Colonic mucosa (tissue), 4 donors: Measurements from ENCODE around the gene WLS. TPM values are rescaled to one million over a fixed set of nuclear protein-coding genes. Genes with fewer than 3 reads are reported as not detected.

ENCODE experiments used
- DNase-seq: peaks from one replicate; pipeline ENCODE4 v3.0.0-alpha.2; 2020
- H3K27ac ChIP-seq: fragments of 200-600 bp; one replicate; pipeline ENCODE4 v1.8.0; 2021
- H3K27me3 ChIP-seq: fragments of 200-600 bp; one replicate; pipeline ENCODE4 v1.8.0; 2021
- H3K36me3 ChIP-seq: fragments of 200-600 bp; one replicate; pipeline ENCODE4 v1.8.0; 2021
- H3K4me1 ChIP-seq: fragments of 200-600 bp; one replicate; pipeline ENCODE4 v1.8.0; 2021; ENCODE audit warnings: mild to moderate bottlenecking
- H3K4me3 ChIP-seq: fragments of 200-600 bp; one replicate; pipeline ENCODE4 v1.8.0; 2021
- H3K9ac ChIP-seq, 2 donors: one replicate each; pipeline ENCODE4 v1.7.0; 2013; ENCODE audit warnings: control low read depth in 2 of 2, low read depth in 2 of 2, low read length in 2 of 2
- H3K9me3 ChIP-seq: fragments of 200-600 bp; one replicate; pipeline ENCODE4 v1.8.0; 2021
- CTCF ChIP-seq: fragments of 200-600 bp; IDR thresholded peaks from one replicate; pipeline ENCODE4 v1.8.0; 2022; ENCODE audit warnings: antibody characterized with exemption, mild to moderate bottlenecking
- intact Hi-C: fragments of 100-400 bp; cut with DNase I; formaldehyde crosslinking; loops from one replicate; pipeline ENCODE4 v1.14.1; 2022
- total RNA-seq, 2 donors: library from RNA; stranded (reverse); fragmentation: NEBNext Ultra II Directional in 1 of 2; extraction: Animal tissue kit (Norgen Biotek cat#: 25700) in 1 of 2; gene quantifications; one replicate each; pipeline ENCODE4 v1.2.1, GENCODE V29; 2021
- donor health status: healthy.
- donor health status: DM: no; HTN: no; CAD: no.
- donor health status: DM: no; HTN: no; CAD: no.

WLS gene
- total RNA-seq, 2 donors from 2014 or later: 88.3 to 116 TPM

GRCh38 chr1:68128157-68128556, 104.2 kb downstream of the WLS start:
- no peak overlapping the region for H3K9ac ChIP-seq
- H3K9me3 ChIP-seq: no peaks in the 10 kb centered on the region
- no peaks in the 10 kb centered on the region for H3K27me3 ChIP-seq
- H3K4me1 ChIP-seq: no peaks in the 10 kb centered on the region
- DNase-seq: no peak
- H3K4me3 ChIP-seq: no peak overlapping the region
- H3K27ac ChIP-seq: no peak overlapping the region
- TF ChIP-seq CTCF: no peak
- intact Hi-C loops: no loop called here
- H3K36me3 ChIP-seq: no peaks in the 10 kb centered on the region

DNA sequence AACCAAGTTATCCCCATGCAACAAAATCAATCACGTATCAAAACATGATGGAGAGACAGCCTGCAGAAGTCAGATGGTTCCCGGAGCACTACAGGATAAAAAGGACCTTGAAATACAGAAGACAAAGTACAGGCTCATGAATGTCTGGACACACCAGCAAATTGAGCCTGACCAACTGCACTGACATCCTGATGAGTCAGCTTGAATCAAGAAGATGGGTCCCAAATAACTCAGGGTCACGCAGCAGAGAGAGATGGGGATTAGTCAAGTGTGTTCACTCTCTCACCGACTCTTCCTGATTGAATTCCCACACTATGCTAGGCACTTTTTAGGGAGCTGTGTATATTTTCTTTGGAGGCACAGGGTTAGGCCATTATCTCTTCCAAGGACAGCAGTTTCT, 110.8 kb downstream of the WLS start:
- DNase-seq: no peak
- Histone ChIP-seq H3K4me3 (no peak overlapping the region), H3K9me3 (no peaks in the 10 kb centered on the region), H3K4me1 (no peaks in the 10 kb centered on the region), H3K27ac (no peak overlapping the region), H3K27me3 (no peaks in the 10 kb centered on the region), H3K36me3 (no peaks in the 10 kb centered on the region), H3K9ac (no peak overlapping the region)
- intact Hi-C loops: no loop called here
- TF ChIP-seq CTCF: no peak

DNA sequence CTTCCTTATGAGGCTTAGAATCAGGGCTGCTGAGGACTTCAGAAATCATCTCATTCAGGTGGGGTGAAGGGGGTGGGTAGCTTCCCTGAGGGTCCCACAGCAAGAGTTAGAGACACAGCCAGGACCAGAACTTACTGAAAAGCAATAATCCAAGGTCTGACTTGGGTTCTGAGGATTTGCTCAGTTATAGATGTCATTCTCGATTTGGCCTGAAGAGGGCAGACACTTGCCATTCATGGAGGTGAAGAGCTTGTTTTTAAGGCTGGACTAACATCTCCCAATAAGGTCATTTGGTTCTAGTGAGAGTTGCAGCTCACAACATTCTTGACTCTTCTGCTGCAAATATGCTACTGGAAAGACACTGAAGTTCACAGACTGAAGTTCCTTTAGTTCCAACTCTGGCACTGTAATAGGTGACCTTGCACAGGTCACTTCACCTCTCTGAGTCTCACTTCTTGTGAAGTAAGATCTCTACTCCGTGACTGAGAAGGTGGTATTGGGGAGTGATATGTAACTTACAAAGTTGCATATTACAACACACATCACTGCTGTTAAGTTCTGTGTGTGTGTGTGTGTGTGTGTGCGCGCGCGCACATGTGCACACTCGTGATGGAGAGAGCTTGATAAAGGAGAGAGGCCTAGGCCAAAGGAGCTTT, 112.1 kb downstream of the WLS start:
- intact Hi-C loops: loop anchor here (1.0 kb wide), 1 partner anchor 201 kb away; no protein-coding TSS in a partner anchor
- Histone ChIP-seq H3K9ac (no peak overlapping the region), H3K4me3 (no peak overlapping the region), H3K27ac (no peak overlapping the region), H3K4me1 (no peaks in the 10 kb centered on the region), H3K9me3 (no peaks in the 10 kb centered on the region), H3K27me3 (no peaks in the 10 kb centered on the region), H3K36me3 (no peaks in the 10 kb centered on the region)
- peak; percentile 76 for DNase-seq
- TF ChIP-seq CTCF: peak; percentile 58

DNA sequence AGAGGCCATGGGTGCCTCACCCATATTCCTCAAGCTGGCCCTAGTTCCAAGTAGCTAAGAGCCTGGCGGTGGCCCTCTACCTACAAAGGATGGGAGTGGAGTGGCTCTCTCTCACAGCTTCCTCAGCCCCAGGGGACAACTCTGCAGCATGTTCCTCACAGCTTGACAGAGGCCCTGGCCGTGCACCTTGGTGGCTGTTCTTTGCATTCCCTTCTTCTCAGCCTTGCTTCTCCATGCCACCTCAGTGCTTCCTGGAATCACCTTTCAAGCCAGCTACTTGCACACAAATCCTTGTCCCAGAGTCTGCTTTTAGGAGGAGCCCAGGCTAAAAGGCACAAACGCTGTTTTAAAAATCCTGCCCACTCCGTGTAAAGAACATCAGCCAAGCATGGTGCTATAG, 112.9 kb downstream of the WLS start:
- H3K4me1 ChIP-seq: no peaks in the 10 kb centered on the region
- no peaks in the 10 kb centered on the region for H3K9me3 ChIP-seq
- no peaks in the 10 kb centered on the region for H3K36me3 ChIP-seq
- H3K27ac ChIP-seq: no peak overlapping the region
- DNase-seq: no peak
- H3K27me3 ChIP-seq: no peaks in the 10 kb centered on the region
- no peak overlapping the region for H3K9ac ChIP-seq
- H3K4me3 ChIP-seq: no peak overlapping the region
- intact Hi-C loops: loop anchor here (5.0 kb wide), 2 partner anchors 223 to 323 kb away; no protein-coding TSS in a partner anchor
- TF ChIP-seq CTCF: no peak

DNA sequence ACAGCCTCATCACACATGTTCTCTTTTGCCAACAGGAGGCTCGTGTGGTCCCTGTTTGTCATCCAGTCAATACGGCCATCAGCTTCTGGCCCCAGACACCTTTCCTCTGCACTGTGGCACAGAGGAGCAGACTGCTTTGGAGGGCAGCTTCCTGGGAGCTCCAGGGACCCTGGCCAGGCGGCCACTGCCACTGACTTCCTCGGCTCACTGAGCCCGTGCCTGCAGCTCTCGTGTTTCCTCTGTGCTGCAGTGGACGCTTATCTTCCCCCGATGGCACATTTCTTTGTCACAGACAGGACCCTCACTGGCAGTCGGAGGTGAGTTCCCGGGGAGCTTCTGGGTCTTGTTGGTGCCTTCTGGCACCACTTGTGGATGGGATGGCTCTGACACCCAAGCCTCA, 114.9 kb downstream of the WLS start:
- no peak overlapping the region for H3K4me3 ChIP-seq
- no peak overlapping the region for H3K27ac ChIP-seq
- no peak overlapping the region for H3K9ac ChIP-seq
- no peaks in the 10 kb centered on the region for H3K36me3 ChIP-seq
- no peaks in the 10 kb centered on the region for H3K4me1 ChIP-seq
- no peak for DNase-seq
- no peaks in the 10 kb centered on the region for H3K9me3 ChIP-seq
- no peaks in the 10 kb centered on the region for H3K27me3 ChIP-seq
- intact Hi-C loops: loop anchor here (5.0 kb wide), 2 partner anchors 225 to 325 kb away; no protein-coding TSS in a partner anchor
- no peak for TF ChIP-seq CTCF
